GM18873 (cell line): ENCODE measurements around the gene ORMDL2.
A peak's percentile ranks its signal among the peaks of the same experiment; 100 is the strongest.
"Not testable (repeated sequence)": the region's sequence is repeated elsewhere in the genome, so short reads cannot be mapped to it uniquely, and the experiment has no call there.

Source experiments
- ATAC-seq: cut with Tn5 transposase; IDR thresholded peaks from one replicate; pipeline ENCODE4 v1.9.1; 2021; ENCODE audit warnings: mild to moderate bottlenecking, moderate library complexity, moderate number of reproducible peaks; ENCODE audit not compliant: unreplicated experiment, low FRiP score

The ORMDL2 gene

GRCh38 chr12:55827806-55828205 lies 10.0 kb downstream of the ORMDL2 start:
- no peak for ATAC-seq

DNA sequence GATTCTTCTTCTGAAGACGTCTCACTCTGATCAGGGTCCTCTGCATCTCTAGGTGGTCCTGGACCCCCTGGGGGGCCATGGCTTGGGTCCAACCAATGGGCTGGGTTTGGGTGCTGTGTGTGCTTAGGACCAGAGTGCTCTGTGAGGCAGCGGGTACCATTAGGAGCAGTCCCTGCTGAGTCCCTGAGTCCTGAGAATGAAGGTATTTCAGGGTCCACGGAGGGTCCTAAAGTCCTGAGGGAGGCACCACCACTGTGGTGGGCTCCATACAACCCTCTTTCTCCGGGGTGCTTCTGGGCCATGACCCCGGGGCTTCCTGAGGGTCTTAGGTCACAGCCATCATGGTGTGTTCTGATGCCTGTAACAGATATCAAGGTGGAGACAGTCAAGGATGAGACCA lies 10.5 kb downstream of the ORMDL2 start:
- ATAC-seq = no peak

DNA sequence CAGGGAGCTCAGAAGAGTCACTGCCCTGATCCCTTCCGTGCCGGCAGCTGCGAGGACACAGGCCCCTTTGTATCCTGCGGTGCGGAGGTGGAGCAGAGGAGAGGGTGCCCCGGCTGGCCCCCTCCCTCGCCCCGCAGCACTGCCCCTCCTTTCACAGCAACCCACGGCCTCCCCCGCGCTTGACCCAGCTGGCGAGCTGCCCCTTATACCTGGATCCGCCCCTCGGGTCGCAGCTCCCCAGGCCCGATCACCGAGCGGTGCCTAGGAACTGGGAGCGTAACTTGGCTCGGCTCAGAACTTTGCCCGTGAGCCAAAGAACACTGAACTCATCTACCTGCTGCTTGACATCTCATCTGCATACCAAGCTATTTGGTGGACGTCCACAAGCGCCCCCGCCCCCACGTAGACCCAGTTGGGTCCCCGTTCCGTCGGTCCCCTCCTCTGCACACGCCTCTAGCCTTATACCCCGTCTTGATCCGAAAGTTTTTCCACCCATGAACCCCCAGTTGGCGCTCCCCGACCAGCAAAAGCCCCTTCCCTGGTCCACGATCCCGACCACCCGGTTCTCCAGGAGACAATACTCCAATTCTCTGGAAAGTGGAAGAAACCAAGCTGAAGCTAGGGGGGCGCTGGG lies 12.2 kb downstream of the ORMDL2 start:
- ATAC-seq = peak; percentile 1

DNA sequence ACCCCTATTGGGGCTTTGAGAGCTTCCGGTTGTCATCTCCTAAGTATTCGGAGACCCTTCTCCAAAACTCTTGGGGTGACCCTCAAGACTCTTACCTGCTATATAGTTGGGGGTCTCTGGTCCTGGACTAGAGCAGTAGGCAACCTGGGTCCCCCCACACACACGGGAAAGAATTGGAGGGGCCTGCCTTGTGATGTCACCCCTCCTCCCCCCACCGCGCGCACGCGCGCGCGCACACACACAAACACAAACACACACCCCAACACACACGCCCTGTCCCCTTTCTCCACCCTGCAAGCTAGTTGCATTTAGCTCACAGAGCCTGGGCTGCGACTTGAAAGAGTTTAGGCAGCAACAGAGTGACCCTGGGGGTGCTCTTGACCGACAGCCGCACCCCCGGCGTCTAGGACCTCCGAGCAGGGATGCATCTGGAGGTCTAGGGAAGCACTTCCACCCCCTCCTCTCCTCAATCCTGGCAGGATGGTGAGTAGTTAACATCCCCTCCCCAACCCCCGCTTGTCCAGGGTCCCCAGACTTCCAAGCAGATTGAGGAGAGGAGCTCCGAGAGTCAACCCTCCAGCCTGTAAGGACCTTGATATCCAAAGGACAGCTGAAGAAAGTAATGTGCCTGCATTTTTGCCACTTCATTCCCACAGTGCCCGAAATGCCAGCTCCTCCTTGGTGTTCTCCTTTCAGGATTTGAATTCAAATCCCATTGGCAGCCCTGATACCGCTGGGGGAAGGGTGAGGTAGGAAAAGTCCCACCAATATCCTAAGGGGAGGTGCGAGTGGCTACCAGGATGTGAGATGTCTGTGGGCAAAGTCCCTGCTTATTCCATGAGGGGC lies 13.0 kb downstream of the ORMDL2 start:
- no peak for ATAC-seq

- ATAC-seq = no peak
These were observed 13.6 kb downstream of the ORMDL2 start for GRCh38 chr12:55831447-55831815.

- ATAC-seq = no peak
These were observed 15.2 kb downstream of the ORMDL2 start for GRCh38 chr12:55833056-55833455.

DNA sequence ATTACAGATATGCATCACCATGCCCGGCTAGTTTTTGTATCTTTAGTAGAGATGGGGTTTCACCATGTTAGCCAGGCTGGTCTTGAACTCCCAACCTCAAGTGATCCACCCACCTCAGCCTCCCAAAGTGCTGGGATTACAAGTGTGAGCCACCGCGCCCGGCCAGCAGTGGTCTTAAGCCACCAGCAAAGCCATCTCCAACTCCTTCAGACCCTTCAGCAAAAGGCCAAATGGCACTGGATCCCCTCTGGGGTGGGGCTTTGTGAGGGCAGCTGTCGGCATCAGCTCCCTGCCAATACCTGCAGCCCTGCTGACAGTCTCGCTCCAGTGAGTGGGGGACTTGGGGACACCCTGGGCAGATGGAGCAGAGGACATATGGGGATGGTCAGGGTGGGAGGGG lies 16.6 kb downstream of the ORMDL2 start:
- ATAC-seq = not testable (repeated sequence)

DNA sequence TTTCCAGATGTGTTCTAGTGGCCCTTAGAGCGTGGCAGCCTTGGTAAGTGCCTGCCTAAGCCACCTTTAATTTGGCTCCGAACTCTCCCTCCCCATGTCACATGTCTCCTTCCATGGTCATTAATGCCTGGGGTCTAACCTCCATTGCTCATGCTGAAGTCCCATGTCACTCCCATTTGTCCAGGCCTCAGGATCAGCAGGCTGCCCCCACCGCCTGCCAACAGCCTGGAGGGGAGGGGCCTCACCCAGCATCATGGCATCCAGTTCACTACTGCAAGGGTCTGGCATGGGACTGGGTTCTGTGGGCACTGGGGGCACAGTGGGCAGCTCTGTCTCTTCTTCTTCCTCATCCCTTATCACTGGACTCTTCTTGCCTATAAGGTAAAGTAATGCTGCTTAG lies 20.5 kb downstream of the ORMDL2 start:
- ATAC-seq = no peak

DNA sequence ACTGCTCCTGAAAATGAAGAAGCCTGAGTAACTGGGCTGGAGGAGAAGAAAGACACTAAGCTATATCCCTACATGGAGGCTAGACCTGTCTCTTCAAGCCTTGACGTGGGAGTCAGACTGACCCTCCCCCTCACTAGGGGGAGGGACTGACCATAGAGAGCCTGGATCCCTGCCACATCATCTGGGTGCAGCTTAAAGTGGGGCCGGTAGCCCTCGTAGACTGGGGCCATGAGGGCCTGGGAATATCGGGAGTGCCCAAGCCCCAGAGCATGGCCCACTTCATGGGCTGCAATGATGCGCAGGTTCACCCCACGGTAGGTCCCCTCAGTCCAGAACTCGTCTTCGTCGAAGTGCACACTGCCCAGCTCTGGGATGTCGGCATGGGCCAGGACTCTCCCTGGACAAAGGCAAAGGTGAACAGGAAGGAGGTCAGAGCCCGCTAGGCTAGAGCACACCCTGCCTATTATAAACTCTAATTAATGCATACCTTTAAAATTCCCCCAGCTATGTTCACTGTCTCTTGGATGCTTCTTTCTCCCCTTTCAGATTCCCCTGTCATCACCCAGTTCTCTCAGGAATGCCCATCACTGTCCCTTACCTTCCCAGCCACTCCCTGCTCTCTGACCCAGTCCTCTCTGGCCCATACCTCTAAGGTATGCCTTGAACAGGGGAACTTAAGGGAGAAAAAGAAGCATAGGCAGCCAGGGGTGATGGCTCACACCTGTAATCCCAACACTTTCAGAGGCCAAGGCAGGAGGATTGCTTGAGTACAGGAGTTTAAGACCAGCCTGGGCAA lies 21.7 kb downstream of the ORMDL2 start:
- ATAC-seq = no peak

DNA sequence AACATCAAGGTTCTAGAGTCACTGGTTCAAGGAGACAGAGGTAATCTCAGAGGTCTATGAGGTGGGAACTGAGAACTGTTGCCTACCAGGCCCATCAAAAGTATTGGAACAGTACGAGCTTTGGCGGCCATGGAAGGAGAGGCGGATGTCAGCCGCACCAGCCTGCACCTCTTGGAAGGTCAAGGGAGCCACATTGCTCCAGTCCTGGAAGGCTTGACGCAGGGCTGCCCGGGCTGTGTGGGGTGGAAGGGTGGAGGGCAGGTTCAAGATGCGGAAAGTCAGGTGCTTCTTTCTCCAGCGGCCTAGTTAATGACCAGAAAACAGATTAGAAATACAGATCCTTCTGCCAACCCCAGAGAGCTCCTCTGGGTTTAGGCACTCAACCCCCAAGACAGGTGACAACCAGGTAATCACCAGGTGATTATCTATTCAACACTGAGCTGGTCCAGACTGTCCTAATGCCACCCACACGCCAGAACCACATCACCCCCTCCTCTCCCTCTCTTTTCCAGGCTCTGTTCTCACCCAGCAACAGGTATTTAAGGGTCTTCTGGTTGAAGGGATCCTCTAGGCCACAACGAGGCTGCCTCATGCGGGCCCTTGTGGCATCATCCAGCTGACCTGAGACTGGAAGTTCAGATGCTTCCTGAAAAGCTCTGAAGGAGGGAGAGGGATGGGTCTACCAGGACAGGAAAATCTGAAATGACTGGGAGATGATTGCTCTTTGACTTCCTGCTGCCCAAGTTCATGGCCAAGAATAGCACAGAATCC lies 22.9 kb downstream of the ORMDL2 start:
- no peak for ATAC-seq

GRCh38 chr12:55842681-55843429 lies 25.0 kb downstream of the ORMDL2 start, which contains the start of gene MMP19:
TSS of gene MMP19 (minus strand) at chr12:55842936. CDS start at chr12:55842830, 106 bp downstream.
- ATAC-seq = no peak

DNA sequence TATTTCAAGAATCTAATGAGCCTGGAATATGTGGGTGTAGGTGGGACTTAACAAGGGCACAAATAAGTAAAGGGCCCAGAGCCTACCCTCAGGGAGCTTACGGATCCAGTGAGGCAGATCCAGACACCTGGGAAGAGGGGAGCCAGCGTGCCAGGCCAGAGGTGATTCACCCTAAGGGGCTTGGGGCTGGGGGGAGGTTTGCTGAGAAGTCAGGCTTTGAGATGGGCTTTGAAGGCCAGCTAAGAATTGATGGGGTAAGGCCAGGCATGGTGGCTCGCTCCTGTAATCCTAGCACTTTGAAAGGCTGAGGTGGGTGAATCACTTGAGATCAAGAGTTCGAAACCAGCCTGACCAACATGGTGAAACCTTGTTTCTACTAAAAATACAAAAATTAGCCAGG lies 25.6 kb downstream of the ORMDL2 start:
- no peak for ATAC-seq

DNA sequence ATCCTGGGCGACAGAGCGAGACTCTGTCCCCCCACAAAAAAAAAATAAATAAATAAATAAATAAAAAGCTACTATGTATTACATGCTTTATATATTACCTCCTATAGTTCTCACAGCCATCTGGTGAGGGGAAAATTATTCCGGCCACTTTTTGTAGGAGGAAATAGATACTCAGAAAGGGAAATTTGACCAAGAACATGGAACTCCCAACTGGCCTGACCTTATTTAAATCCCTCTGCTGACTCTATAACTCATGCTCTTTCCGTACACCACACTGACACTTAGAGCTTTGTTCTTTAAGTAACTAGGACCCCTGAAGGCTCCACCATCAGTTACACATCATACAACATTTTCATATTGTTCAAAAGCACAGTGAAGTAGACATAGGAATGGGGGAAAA lies 27.1 kb downstream of the ORMDL2 start:
- ATAC-seq = no peak

DNA sequence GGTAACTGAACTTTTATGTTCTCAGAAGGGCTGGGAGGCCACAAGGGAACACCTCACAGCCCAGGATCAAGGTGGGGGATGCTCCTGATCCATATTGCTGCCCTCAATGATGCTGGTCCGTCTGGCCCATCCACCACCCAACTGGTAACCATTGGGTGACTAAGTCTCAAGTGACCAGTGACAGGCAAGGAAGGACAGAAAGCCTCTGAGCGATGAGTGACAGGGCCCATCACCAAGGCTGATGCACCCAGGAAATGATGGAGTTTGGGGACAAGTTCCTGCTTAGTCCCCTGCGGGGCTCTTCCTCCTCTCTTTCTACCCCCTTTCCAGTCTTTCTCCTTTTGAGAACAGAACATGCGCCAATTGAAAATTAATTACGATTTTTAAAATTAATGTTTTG lies 27.5 kb downstream of the ORMDL2 start:
- ATAC-seq = no peak

DNA sequence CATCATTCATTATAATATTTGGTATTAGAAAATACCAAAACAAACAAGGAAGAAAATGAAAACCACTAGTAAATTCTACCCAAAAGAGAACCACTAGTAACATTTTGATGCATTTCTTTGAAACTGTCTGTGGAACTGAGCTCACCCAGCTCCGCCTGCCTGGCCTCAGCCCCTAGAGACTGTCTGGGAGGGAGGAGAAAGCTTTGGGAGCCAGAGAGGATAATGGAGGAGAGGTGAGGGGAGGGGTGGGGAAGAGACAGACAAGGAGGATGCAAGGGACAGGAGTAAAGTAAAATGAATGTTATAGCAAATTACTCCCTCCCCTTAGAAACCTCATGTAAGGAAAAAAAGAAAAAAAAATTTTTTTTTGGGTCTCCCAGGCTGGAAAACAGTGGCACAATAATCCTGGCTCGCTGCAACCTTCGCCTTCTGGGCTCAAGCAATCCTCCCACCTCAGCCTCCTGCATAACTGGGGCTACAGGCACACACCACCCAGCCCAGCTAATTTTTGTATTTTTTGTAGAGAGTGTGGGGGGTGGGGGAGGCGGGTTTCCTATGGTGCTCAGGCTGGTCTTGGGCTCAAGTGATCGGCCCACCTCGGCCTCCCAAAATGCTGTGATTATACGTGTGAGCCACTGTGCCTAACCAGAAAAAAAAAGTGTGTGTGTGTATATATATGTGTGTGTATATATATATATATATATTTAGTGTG lies 28.1 kb downstream of the ORMDL2 start:
- ATAC-seq = no peak

DNA sequence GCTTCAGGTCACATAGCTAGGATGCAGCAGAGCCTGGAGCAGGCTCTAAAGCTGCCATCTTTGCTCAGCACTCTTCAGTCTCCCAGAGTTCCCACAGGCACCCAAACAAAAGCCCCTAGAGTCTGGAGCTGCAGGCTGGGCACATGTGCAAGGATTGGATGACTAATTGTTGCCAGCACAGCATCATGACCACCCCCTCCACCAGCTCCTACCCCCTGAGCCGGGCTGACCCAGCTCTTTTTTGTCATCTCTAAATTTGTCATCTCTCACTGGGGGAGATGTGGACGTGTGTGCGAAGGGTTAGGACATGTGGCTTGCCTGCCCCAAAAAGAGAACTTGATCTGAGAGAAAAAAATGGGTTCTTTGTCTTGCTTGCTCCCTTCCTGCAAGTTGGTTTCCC lies 29.2 kb downstream of the ORMDL2 start:
- ATAC-seq = no peak

DNA sequence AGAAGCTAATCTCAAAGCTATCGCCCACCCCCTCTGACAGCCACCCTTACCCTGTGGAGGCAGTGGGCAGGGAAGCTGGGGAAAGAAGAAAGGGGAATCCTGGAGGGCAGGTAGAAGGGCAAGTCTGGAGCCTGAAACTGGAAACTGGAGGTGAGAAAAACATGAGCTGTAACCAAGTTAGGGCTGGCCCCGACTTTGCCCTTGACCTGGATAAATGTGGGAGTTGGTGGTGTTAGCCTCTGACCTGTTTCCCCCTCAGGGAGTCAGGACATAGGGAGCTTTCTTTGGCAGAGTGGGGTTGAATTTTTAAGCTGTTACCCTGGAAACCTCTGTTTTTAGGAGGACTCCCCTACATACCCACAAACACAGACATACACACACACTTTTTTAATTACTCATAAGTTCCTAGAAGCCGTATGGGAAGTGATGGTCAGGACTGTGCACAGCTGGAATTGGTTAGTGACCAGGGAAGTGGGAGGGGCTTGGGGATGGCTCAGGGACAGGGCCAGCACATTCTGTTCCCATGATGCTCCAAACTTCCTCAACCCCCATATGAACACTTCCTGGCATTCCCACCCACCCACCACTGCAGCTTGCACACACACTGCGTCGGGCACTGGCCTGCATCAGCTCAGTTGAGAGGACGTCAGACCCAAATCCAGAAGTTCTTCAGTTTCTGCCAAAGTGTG lies 29.9 kb downstream of the ORMDL2 start:
- ATAC-seq = no peak

- no peak for ATAC-seq
These were observed 31.9 kb downstream of the ORMDL2 start for GRCh38 chr12:55849616-55850343.
